ENCODE measurements around the gene CAMTA2. TPM values are rescaled to one million over a fixed set of nuclear protein-coding genes. Genes with fewer than 3 reads are reported as not detected.

CAMTA2 gene
- polyA plus RNA-seq, 2 of the 4 experiments (the other 2 are of a cell fraction), result 12.4 to 30.3 TPM

GRCh38 chr17:4941319-4941610 lies 46.2 kb downstream of the CAMTA2 start:
- peak overlapping the region; percentile 90 for H3K4me2 ChIP-seq
- DNase-seq (ENCODE audit: low read depth in 1 of 2, low spot score in 1 of 2), result no peak
- H3K9me3 ChIP-seq, result no peaks in the 10 kb centered on the region
- no peak for FAIRE-seq
- H3K4me3 ChIP-seq, result peak overlapping the region; percentile 85
- WGBS (ENCODE audit: missing lambda C conversion rate), result 25% methylated on average over 4 of the region's 4 CpGs
- TF ChIP-seq FOXS1 (CRISPR knock-in tag; IDR thresholded peaks at IDR 0.05), result no peak
- TF ChIP-seq PBX3 (IDR thresholded peaks at IDR 0.05), result 0 out of 2 replicates have a peak, but pooled peaks have one; percentile 2
- 0 out of 2 replicates have a peak, but pooled peaks have one; percentile 6 for TF ChIP-seq E2F6 (IDR thresholded peaks at IDR 0.05; ENCODE audit: borderline replicate concordance, low read depth)
- no peak for TF ChIP-seq NFE2L2 (conservative IDR thresholded peaks at IDR 0.05; ENCODE audit: low read length)
- peaks cover 62% of the 10 kb centered on the region for H3K4me1 ChIP-seq
- POLR2A ChIA-PET, result interaction anchor here (3.2 kb wide), 1 partner anchor 25 kb away, joined by 83 read pairs; the partner anchor contains the start of gene SPAG7
- no peak for ATAC-seq
- CTCF ChIA-PET, result interaction anchor here (2.9 to 3.5 kb wide), 3 partner anchors 31 to 47 kb away, joined by 14 to 33 read pairs (median 15); partner anchors contain the start of gene CAMTA2
- H3K27ac ChIP-seq, result peak overlapping the region; percentile 89 to 93

- peaks cover 56% of the 10 kb centered on the region for H3K4me1 ChIP-seq
- ATAC-seq (peak; percentile 69 to 76), DNase-seq (ENCODE audit: low read depth in 1 of 2, low spot score in 1 of 2) (peak in 1 of 2 experiments; percentile 97), FAIRE-seq (peak; percentile 54)
- H3K4me3 ChIP-seq, result peak overlapping the region; percentile 85
- POLR2A ChIA-PET, result interaction anchor here (0.8 to 3.2 kb wide), 19 partner anchors 9 to 231 kb away, joined by 3 to 83 read pairs (median 7); partner anchors contain the start of genes ARRB2, CAMTA2, CHRNE and ENO3
- CTCF ChIA-PET, result interaction anchor here (0.8 to 3.5 kb wide), 14 partner anchors 12 to 105 kb away, joined by 3 to 33 read pairs (median 8); partner anchors contain the start of genes CAMTA2, CHRNE and SPAG7
- H3K9me3 ChIP-seq, result no peaks in the 10 kb centered on the region
- peak overlapping the region; percentile 90 for H3K4me2 ChIP-seq
- TF ChIP-seq CEBPB (IDR thresholded peaks at IDR 0.05), result peak in 1 of 2 experiments; percentile 66; a peak in 2 of 4 replicates
- peak; percentile 69 for TF ChIP-seq KDM5A (IDR thresholded peaks at IDR 0.05)
- TF ChIP-seq EHMT2 (IDR thresholded peaks at IDR 0.05; ENCODE audit: low read depth), result no peak
- TF ChIP-seq E2F6 (IDR thresholded peaks at IDR 0.05; ENCODE audit: borderline replicate concordance, low read depth), result 0 out of 2 replicates have a peak, but pooled peaks have one; percentile 17
- 0 out of 2 replicates have a peak, but pooled peaks have one; percentile 30 for TF ChIP-seq PBX3 (IDR thresholded peaks at IDR 0.05)
- TF ChIP-seq RFX5 (IDR thresholded peaks at IDR 0.05), result no peak
- TF ChIP-seq NFE2L2 (conservative IDR thresholded peaks at IDR 0.05; ENCODE audit: low read length), result no peak
- TF ChIP-seq CHD4 (IDR thresholded peaks at IDR 0.05; ENCODE audit: borderline replicate concordance), result no peak
- 0 out of 2 replicates have a peak, but pooled peaks have one; percentile 31 for TF ChIP-seq HOXA7 (CRISPR knock-in tag; IDR thresholded peaks at IDR 0.05)
- TF ChIP-seq MAFK (IDR thresholded peaks at IDR 0.05; ENCODE audit: partially characterized antibody), result no peak
- TF ChIP-seq POLR2AphosphoS2 (conservative IDR thresholded peaks at IDR 0.05; ENCODE audit: low read length), result peak; percentile 89
- TF ChIP-seq PHF8 (IDR thresholded peaks at IDR 0.05; ENCODE audit: borderline replicate concordance, low read depth), result 0 out of 2 replicates have a peak, but pooled peaks have one; percentile 19
- TF ChIP-seq TFCP2L1 (CRISPR knock-in tag; IDR thresholded peaks at IDR 0.05), result peak; percentile 58; the same call in 1 of the 2 replicates
- H3K27ac ChIP-seq, result peak overlapping the region; percentile 89 to 93
- 2% methylated on average over 29 of the region's 29 CpGs for WGBS (ENCODE audit: missing lambda C conversion rate)
Observed at GRCh38 chr17:4940555-4941318, 46.7 kb downstream of the CAMTA2 start.

All from A549 (cell line).